GM12878 (cell line): Measurements from ENCODE around the gene CCL20.

Experiments
- BCL3 ChIP-seq: IDR thresholded peaks from 2 replicates; pipeline ENCODE4 v1.6.1; 2011; ENCODE audit warnings: borderline replicate concordance, low read depth, mild to moderate bottlenecking, moderate library complexity, low read length; ENCODE audit not compliant: insufficient read depth, poor library complexity, severe bottlenecking
- CHD2 ChIP-seq: IDR thresholded peaks from 2 replicates; pipeline ENCODE4 v1.6.1; 2011; ENCODE audit warnings: low read depth, low read length, improper control_type of control experiment, borderline replicate concordance
- CTCF ChIP-seq, 3 experiments: IDR thresholded peaks in 2 of 3; conservative IDR thresholded peaks in 1 of 3; 2 replicates each; pipeline ENCODE4 v1.5.1; 2011; ENCODE audit warnings: low read depth in 3 of 3, low read length in 3 of 3, mild to moderate bottlenecking in 3 of 3, control low read depth in 2 of 3, moderate library complexity in 2 of 3, inconsistent platforms in 1 of 3, mixed read lengths in 1 of 3; ENCODE audit not compliant: control insufficient read depth in 2 of 3, insufficient read depth in 1 of 3; ENCODE audit errors: extremely low read depth in 1 of 3
- HDAC2 ChIP-seq: fragments of 200-600 bp; sonication (generic); IDR thresholded peaks from 2 replicates; pipeline ENCODE4 v1.6.1; 2017
- JUND ChIP-seq: IDR thresholded peaks from 2 replicates; pipeline ENCODE4 v1.6.1; 2012; ENCODE audit warnings: low read depth, mild to moderate bottlenecking, low read length, improper control_type of control experiment, moderate library complexity
- NR2C1 ChIP-seq: fragments of 450-650 bp; IDR thresholded peaks from 2 replicates; pipeline ENCODE4 v1.6.1; 2017; ENCODE audit warnings: antibody characterized with exemption, mild to moderate bottlenecking, moderate library complexity
- POLR2A ChIP-seq: IDR thresholded peaks from 2 replicates; pipeline ENCODE4 v1.6.1; 2011; ENCODE audit warnings: low read depth, mild to moderate bottlenecking, low read length
- SMC3 ChIP-seq: IDR thresholded peaks from 2 replicates; pipeline ENCODE4 v1.6.1; 2011; ENCODE audit warnings: low read length, improper control_type of control experiment, borderline replicate concordance
- SREBF1 ChIP-seq: IDR thresholded peaks from 2 replicates; pipeline ENCODE4 v1.6.1; 2012; ENCODE audit warnings: mild to moderate bottlenecking, low read length
- SRF ChIP-seq, 2 experiments: IDR thresholded peaks; 2 replicates each; pipeline ENCODE4 v1.6.1; 2011; ENCODE audit warnings: low read depth in 2 of 2, low read length in 2 of 2, mild to moderate bottlenecking in 1 of 2, moderate library complexity in 1 of 2
- TARDBP ChIP-seq: IDR thresholded peaks from 2 replicates; pipeline ENCODE4 v1.6.1; 2016; ENCODE audit warnings: borderline replicate concordance
- YY1 ChIP-seq: IDR thresholded peaks from 2 replicates; pipeline ENCODE4 v1.6.1; 2011; ENCODE audit warnings: low read depth, mild to moderate bottlenecking, low read length

GRCh38 chr2:227783404-227784138 lies 30.1 kb upstream of the CCL20 start:
- TF ChIP-seq CTCF (IDR thresholded peaks at IDR 0.05 in 2 of 3, conservative IDR thresholded peaks at IDR 0.05 in 1 of 3; ENCODE audit: control insufficient read depth in 2 of 3, extremely low read depth in 1 of 3, insufficient read depth in 1 of 3, low read depth in 3 of 3, low read length in 3 of 3) (no peak), SRF (IDR thresholded peaks at IDR 0.05; ENCODE audit: low read depth in 2 of 2, low read length in 2 of 2) (no peak), HDAC2 (no peak), TARDBP (no peak), POLR2A (0 out of 2 replicates have a peak, but pooled peaks have one; percentile 39), BCL3 (no peak), YY1 (0 out of 2 replicates have a peak, but pooled peaks have one; percentile 11), SREBF1 (no peak), SMC3 (no peak), CHD2 (no peak), NR2C1 (no peak), JUND (no peak)
